MM.1S (cell line): ENCODE data around the gene PRKCE.

Experiments
- DNase-seq: peaks from one replicate; pipeline ENCODE4 v3.0.0-alpha.2; 2015
- H2AFZ ChIP-seq: fragments of 300-600 bp; sonication (generic); 2 replicates; pipeline ENCODE4 v1.6.0; 2016; ENCODE audit warnings: antibody characterized with exemption, low read length
- H3F3A ChIP-seq: fragments of 300-600 bp; sonication (generic); 2 replicates; pipeline ENCODE4 v1.6.1; 2016; ENCODE audit warnings: mild to moderate bottlenecking, antibody characterized with exemption, low read length, moderate library complexity, mixed read lengths; ENCODE audit not compliant: insufficient read depth
- H3K27ac ChIP-seq: fragments of 300-600 bp; sonication (generic); 2 replicates; pipeline ENCODE4 v1.5.1; 2016; ENCODE audit warnings: mild to moderate bottlenecking, low read length
- H3K27me3 ChIP-seq: fragments of 300-600 bp; sonication (generic); replicated peaks from 2 replicates; pipeline ENCODE4 v1.6.0; 2016; ENCODE audit warnings: low read length; ENCODE audit not compliant: insufficient read depth
- H3K36me3 ChIP-seq: fragments of 300-600 bp; sonication (generic); replicated peaks from 2 replicates; pipeline ENCODE4 v1.6.1; 2016; ENCODE audit warnings: mild to moderate bottlenecking, low read length, mixed read lengths; ENCODE audit not compliant: insufficient read depth
- H3K4me1 ChIP-seq: fragments of 300-600 bp; sonication (generic); 2 replicates; pipeline ENCODE4 v1.6.1; 2016; ENCODE audit warnings: low read length, mixed read lengths
- H3K4me2 ChIP-seq: fragments of 300-600 bp; sonication (generic); 2 replicates; pipeline ENCODE4 v1.6.0; 2016; ENCODE audit warnings: low read depth, low read length
- H3K4me3 ChIP-seq: fragments of 300-600 bp; sonication (generic); 2 replicates; pipeline ENCODE4 v1.5.1; 2016; ENCODE audit warnings: low read length, mixed read lengths
- H3K79me2 ChIP-seq: fragments of 300-600 bp; sonication (generic); 2 replicates; pipeline ENCODE4 v1.6.1; 2016; ENCODE audit warnings: mixed run types, low read length, mixed read lengths
- H3K9ac ChIP-seq: fragments of 300-600 bp; sonication (generic); 2 replicates; pipeline ENCODE4 v1.6.1; 2016; ENCODE audit warnings: low read length, mixed read lengths
- H3K9me2 ChIP-seq: fragments of 300-600 bp; sonication (generic); replicated peaks from 2 replicates; pipeline ENCODE4 v1.6.1; 2016; ENCODE audit warnings: mild to moderate bottlenecking, low read length, mixed read lengths; ENCODE audit not compliant: insufficient read depth
- H3K9me3 ChIP-seq: fragments of 300-600 bp; sonication (generic); replicated peaks from 2 replicates; pipeline ENCODE4 v1.6.1; 2016; ENCODE audit warnings: mild to moderate bottlenecking, low read length, mixed read lengths; ENCODE audit not compliant: insufficient read depth
- H4K20me1 ChIP-seq: fragments of 300-600 bp; sonication (generic); 2 replicates; pipeline ENCODE4 v1.6.1; 2016; ENCODE audit warnings: mild to moderate bottlenecking, low read length, moderate library complexity, mixed read lengths; ENCODE audit not compliant: insufficient read depth
- CTCF ChIP-seq: fragments of 300-600 bp; sonication (generic); IDR thresholded peaks from 2 replicates; pipeline ENCODE4 v1.5.1; 2016; ENCODE audit warnings: antibody characterized with exemption, low read length, mixed read lengths
- EZH2 ChIP-seq: fragments of 300-600 bp; sonication (generic); optimal IDR thresholded peaks from 2 replicates; pipeline ENCODE3; 2017; ENCODE audit warnings: low read depth, mild to moderate bottlenecking, antibody characterized with exemption, low read length, mixed read lengths
- EZH2phosphoT487 ChIP-seq: fragments of 300-600 bp; sonication (generic); IDR thresholded peaks from 2 replicates; pipeline ENCODE4 v1.6.1; 2018; ENCODE audit warnings: antibody characterized with exemption, low read length

The PRKCE gene

GRCh38 chr2:45712570-45712969 lies 61.1 kb downstream of the PRKCE start:
- H3K9ac ChIP-seq: no peak overlapping the region
- H3K9me2 ChIP-seq: no peaks in the 10 kb centered on the region
- TF ChIP-seq EZH2phosphoT487 (no peak), EZH2 (no peak), CTCF (no peak)
- H3K4me3 ChIP-seq: no peak overlapping the region
- H3K27ac ChIP-seq: no peak overlapping the region
- no peak overlapping the region for H2AFZ ChIP-seq
- no peaks in the 10 kb centered on the region for H3K36me3 ChIP-seq
- no peaks in the 10 kb centered on the region for H3K9me3 ChIP-seq
- peaks cover 8% of the 10 kb centered on the region for H3F3A ChIP-seq
- DNase-seq: no peak
- peak overlapping the region; percentile 42; the same call in 1 of the 2 replicates for H3K4me2 ChIP-seq
- no peaks in the 10 kb centered on the region for H3K27me3 ChIP-seq
- peaks cover 24% of the 10 kb centered on the region for H3K4me1 ChIP-seq
- no peaks in the 10 kb centered on the region for H4K20me1 ChIP-seq
- peaks cover 12% of the 10 kb centered on the region; the same call in 1 of the 2 replicates for H3K79me2 ChIP-seq

- Histone ChIP-seq H3K4me2 (peak overlapping the region; percentile 42), H3K36me3 (no peaks in the 10 kb centered on the region), H3K27ac (peak overlapping the region; percentile 53; the same call in 1 of the 2 replicates), H2AFZ (no peak overlapping the region), H3K27me3 (no peaks in the 10 kb centered on the region), H3K9ac (peak overlapping the region; percentile 10; the same call in 1 of the 2 replicates), H4K20me1 (no peaks in the 10 kb centered on the region), H3K79me2 (peaks cover 12% of the 10 kb centered on the region; the same call in 1 of the 2 replicates), H3K9me2 (no peaks in the 10 kb centered on the region), H3K4me1 (peaks cover 24% of the 10 kb centered on the region), H3K9me3 (no peaks in the 10 kb centered on the region), H3F3A (peaks cover 8% of the 10 kb centered on the region), H3K4me3 (no peak overlapping the region; the same call in 1 of the 2 replicates)
- TF ChIP-seq CTCF (no peak), EZH2phosphoT487 (no peak), EZH2 (no peak)
- no peak for DNase-seq
These were observed 61.7 kb downstream of the PRKCE start for GRCh38 chr2:45713136-45713535.

GRCh38 chr2:45713591-45713990 lies 62.1 kb downstream of the PRKCE start:
- Histone ChIP-seq H3K9me3 (no peaks in the 10 kb centered on the region), H3K4me2 (peak overlapping the region; percentile 42), H3K79me2 (peaks cover 12% of the 10 kb centered on the region; the same call in 1 of the 2 replicates), H3K36me3 (no peaks in the 10 kb centered on the region), H3K9me2 (no peaks in the 10 kb centered on the region), H3K27ac (peak overlapping the region; percentile 53; the same call in 1 of the 2 replicates), H3K4me1 (peaks cover 24% of the 10 kb centered on the region), H2AFZ (no peak overlapping the region), H4K20me1 (no peaks in the 10 kb centered on the region), H3K27me3 (no peaks in the 10 kb centered on the region), H3K4me3 (no peak overlapping the region; the same call in 1 of the 2 replicates), H3K9ac (peak overlapping the region; percentile 10; the same call in 1 of the 2 replicates), H3F3A (peaks cover 8% of the 10 kb centered on the region)
- peak; percentile 67 for DNase-seq
- TF ChIP-seq EZH2 (no peak), CTCF (no peak), EZH2phosphoT487 (no peak)
